Measurements from ENCODE around the gene TEF. TPM values are rescaled to one million over a fixed set of nuclear protein-coding genes. Genes with fewer than 3 reads are reported as not detected.

Gene TEF
- total and polyA plus RNA-seq, 4 donors, result 5.7 to 16.2 (median 10.2) TPM

DNA sequence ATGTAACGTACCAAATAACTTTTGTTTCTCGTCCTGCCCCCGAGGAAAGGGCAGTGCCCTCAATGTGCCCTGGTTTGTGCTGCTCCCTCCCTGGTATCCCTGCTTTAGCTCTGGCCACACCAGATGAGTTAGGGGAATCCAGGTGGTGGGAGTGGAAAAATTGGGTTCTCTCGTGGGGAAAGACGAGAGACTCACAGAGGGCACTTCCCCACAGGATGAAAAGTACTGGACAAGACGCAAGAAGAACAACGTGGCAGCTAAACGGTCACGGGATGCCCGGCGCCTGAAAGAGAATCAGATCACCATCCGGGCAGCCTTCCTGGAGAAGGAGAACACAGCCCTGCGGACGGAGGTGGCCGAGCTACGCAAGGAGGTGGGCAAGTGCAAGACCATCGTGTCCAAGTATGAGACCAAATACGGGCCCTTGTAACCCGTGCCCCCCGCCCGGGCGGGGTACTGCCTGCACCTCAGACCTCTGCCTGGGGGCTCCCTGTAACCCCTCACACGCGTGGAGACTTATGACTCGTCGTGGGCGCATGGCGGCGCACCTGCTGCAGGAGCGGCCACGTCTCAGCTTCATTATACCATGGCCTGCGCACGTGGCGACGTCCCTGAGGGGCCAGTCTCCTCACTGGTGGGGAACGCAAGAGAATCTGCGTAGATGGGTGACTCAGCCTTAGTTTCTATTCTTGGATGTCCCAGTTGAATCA, 13.9 kb downstream of the TEF start:
- peaks cover 10 to 57% (median 49%) of the 10 kb centered on the region in 4 donors for H3K4me1 ChIP-seq (ENCODE audit: control insufficient read depth in 4 of 4, insufficient read depth in 4 of 4, low read length in 3 of 4)
- H3K4me3 ChIP-seq (ENCODE audit: low read depth in 1 of 3, low read length in 3 of 3), result no peak overlapping the region
- peak overlapping the region; percentile 77 to 98 for H3K27ac ChIP-seq (ENCODE audit: low read depth in 1 of 2, low read length in 2 of 2)
- H3K9me3 ChIP-seq (ENCODE audit: control insufficient read depth in 4 of 4, low read length in 3 of 4), result no peaks in the 10 kb centered on the region
- no peaks in the 10 kb centered on the region for H3K27me3 ChIP-seq (ENCODE audit: control insufficient read depth in 4 of 4, insufficient read depth in 4 of 4, low read length in 3 of 4)
- no peak for DNase-seq (ENCODE audit: low spot score)
- H3K36me3 ChIP-seq (ENCODE audit: control insufficient read depth in 4 of 4, insufficient read depth in 3 of 4, low read depth in 1 of 4, low read length in 3 of 4), result peaks cover 0 to 30% (median 12%) of the 10 kb centered on the region in 4 donors
- TF ChIP-seq, protein P1, sequence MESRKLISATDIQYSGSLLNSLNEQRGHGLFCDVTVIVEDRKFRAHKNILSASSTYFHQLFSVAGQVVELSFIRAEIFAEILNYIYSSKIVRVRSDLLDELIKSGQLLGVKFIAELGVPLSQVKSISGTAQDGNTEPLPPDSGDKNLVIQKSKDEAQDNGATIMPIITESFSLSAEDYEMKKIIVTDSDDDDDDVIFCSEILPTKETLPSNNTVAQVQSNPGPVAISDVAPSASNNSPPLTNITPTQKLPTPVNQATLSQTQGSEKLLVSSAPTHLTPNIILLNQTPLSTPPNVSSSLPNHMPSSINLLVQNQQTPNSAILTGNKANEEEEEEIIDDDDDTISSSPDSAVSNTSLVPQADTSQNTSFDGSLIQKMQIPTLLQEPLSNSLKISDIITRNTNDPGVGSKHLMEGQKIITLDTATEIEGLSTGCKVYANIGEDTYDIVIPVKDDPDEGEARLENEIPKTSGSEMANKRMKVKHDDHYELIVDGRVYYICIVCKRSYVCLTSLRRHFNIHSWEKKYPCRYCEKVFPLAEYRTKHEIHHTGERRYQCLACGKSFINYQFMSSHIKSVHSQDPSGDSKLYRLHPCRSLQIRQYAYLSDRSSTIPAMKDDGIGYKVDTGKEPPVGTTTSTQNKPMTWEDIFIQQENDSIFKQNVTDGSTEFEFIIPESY (IDR thresholded peaks at IDR 0.05), result no peak
- TF ChIP-seq RXRA (IDR thresholded peaks at IDR 0.05), result no peak
- TF ChIP-seq, protein P2, sequence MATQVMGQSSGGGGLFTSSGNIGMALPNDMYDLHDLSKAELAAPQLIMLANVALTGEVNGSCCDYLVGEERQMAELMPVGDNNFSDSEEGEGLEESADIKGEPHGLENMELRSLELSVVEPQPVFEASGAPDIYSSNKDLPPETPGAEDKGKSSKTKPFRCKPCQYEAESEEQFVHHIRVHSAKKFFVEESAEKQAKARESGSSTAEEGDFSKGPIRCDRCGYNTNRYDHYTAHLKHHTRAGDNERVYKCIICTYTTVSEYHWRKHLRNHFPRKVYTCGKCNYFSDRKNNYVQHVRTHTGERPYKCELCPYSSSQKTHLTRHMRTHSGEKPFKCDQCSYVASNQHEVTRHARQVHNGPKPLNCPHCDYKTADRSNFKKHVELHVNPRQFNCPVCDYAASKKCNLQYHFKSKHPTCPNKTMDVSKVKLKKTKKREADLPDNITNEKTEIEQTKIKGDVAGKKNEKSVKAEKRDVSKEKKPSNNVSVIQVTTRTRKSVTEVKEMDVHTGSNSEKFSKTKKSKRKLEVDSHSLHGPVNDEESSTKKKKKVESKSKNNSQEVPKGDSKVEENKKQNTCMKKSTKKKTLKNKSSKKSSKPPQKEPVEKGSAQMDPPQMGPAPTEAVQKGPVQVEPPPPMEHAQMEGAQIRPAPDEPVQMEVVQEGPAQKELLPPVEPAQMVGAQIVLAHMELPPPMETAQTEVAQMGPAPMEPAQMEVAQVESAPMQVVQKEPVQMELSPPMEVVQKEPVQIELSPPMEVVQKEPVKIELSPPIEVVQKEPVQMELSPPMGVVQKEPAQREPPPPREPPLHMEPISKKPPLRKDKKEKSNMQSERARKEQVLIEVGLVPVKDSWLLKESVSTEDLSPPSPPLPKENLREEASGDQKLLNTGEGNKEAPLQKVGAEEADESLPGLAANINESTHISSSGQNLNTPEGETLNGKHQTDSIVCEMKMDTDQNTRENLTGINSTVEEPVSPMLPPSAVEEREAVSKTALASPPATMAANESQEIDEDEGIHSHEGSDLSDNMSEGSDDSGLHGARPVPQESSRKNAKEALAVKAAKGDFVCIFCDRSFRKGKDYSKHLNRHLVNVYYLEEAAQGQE (IDR thresholded peaks at IDR 0.05), result no peak
- TF ChIP-seq JUND (IDR thresholded peaks at IDR 0.05), result no peak
- TF ChIP-seq YY1 (IDR thresholded peaks at IDR 0.05), result no peak
- no peak for TF ChIP-seq HNF4G (IDR thresholded peaks at IDR 0.05)
- no peak for TF ChIP-seq FOXA1 (IDR thresholded peaks at IDR 0.05)
- TF ChIP-seq, protein P3, sequence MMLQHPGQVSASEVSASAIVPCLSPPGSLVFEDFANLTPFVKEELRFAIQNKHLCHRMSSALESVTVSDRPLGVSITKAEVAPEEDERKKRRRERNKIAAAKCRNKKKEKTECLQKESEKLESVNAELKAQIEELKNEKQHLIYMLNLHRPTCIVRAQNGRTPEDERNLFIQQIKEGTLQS (IDR thresholded peaks at IDR 0.05), result no peak
- no peak for TF ChIP-seq RAD21 (IDR thresholded peaks at IDR 0.05)
- no peak for TF ChIP-seq NR2F2 (IDR thresholded peaks at IDR 0.05)
- no peak for TF ChIP-seq GABPA (IDR thresholded peaks at IDR 0.05 in 1 of 2, conservative IDR thresholded peaks at IDR 0.05 in 1 of 2)
- no peak for TF ChIP-seq SP1 (IDR thresholded peaks at IDR 0.05)
- TF ChIP-seq EGR1 (IDR thresholded peaks at IDR 0.05; ENCODE audit: low read depth in 2 of 2), result no peak
- no peak for TF ChIP-seq HNF4A (conservative IDR thresholded peaks at IDR 0.05)
- TF ChIP-seq FOXA2 (IDR thresholded peaks at IDR 0.05), result no peak
- TF ChIP-seq, protein P4, sequence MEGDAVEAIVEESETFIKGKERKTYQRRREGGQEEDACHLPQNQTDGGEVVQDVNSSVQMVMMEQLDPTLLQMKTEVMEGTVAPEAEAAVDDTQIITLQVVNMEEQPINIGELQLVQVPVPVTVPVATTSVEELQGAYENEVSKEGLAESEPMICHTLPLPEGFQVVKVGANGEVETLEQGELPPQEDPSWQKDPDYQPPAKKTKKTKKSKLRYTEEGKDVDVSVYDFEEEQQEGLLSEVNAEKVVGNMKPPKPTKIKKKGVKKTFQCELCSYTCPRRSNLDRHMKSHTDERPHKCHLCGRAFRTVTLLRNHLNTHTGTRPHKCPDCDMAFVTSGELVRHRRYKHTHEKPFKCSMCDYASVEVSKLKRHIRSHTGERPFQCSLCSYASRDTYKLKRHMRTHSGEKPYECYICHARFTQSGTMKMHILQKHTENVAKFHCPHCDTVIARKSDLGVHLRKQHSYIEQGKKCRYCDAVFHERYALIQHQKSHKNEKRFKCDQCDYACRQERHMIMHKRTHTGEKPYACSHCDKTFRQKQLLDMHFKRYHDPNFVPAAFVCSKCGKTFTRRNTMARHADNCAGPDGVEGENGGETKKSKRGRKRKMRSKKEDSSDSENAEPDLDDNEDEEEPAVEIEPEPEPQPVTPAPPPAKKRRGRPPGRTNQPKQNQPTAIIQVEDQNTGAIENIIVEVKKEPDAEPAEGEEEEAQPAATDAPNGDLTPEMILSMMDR (IDR thresholded peaks at IDR 0.05; ENCODE audit: low read depth, low read length, missing input control), result no peak
- no peak overlapping the region for H3K9ac ChIP-seq (ENCODE audit: low read depth in 1 of 2, low read length in 2 of 2)
- WGBS, result 96% methylated on average over 37 of the region's 37 CpGs
